Activated CD4-positive, alpha-beta T cell treated with anti-CD3 and anti-CD28 coated beads, Interleukin-2, amount 50 U/mL, for 48 hours (primary cell): Measurements from ENCODE around the gene COX4I1.

Experiments used
- DNase-seq, 2 experiments: peaks; one replicate each; pipeline ENCODE4 v3.0.0-alpha.2; 2020

Gene COX4I1

GRCh38 chr16:85844169-85844481, 44.6 kb downstream of the COX4I1 start:
- DNase-seq: no peak

GRCh38 chr16:85844786-85845185, 45.3 kb downstream of the COX4I1 start:
- DNase-seq: no peak

GRCh38 chr16:85845266-85845665, 45.8 kb downstream of the COX4I1 start:
- DNase-seq: no peak

GRCh38 chr16:85846461-85846860, 47.0 kb downstream of the COX4I1 start:
- no peak for DNase-seq

- DNase-seq: no peak
Measured at GRCh38 chr16:85847036-85847435, 47.5 kb downstream of the COX4I1 start.

GRCh38 chr16:85847681-85848601, 48.4 kb downstream of the COX4I1 start:
- no peak for DNase-seq

GRCh38 chr16:85848986-85849385, 49.5 kb downstream of the COX4I1 start:
- DNase-seq: no peak

GRCh38 chr16:85849388-85849787, 49.9 kb downstream of the COX4I1 start:
- no peak for DNase-seq

- DNase-seq: no peak
Measured at GRCh38 chr16:85850344-85850880, 50.9 kb downstream of the COX4I1 start.

- no peak for DNase-seq
Measured at GRCh38 chr16:85851034-85851785, 51.7 kb downstream of the COX4I1 start.

GRCh38 chr16:85853547-85854545, 54.4 kb downstream of the COX4I1 start:
- no peak for DNase-seq

GRCh38 chr16:85854935-85855334, 55.4 kb downstream of the COX4I1 start:
- no peak for DNase-seq

- no peak for DNase-seq
Measured at GRCh38 chr16:85856079-85856478, 56.6 kb downstream of the COX4I1 start.

GRCh38 chr16:85856585-85856984, 57.1 kb downstream of the COX4I1 start:
- no peak for DNase-seq
